HUES48 (cell line): ENCODE data around the gene NOM1.

ENCODE experiments used
- H3K27ac ChIP-seq: one replicate; pipeline ENCODE4 v1.7.0; 2013; ENCODE audit warnings: low read depth, low read length, inconsistent platforms
- H3K27me3 ChIP-seq: 2 replicates; pipeline ENCODE4 v1.6.1; 2013; ENCODE audit warnings: mild to moderate bottlenecking, low read length; ENCODE audit not compliant: control insufficient read depth, insufficient read depth
- H3K36me3 ChIP-seq: 2 replicates; pipeline ENCODE4 v1.6.1; 2013; ENCODE audit warnings: low read length; ENCODE audit not compliant: control insufficient read depth, insufficient read depth
- H3K4me1 ChIP-seq: 2 replicates; pipeline ENCODE4 v1.6.1; 2013; ENCODE audit warnings: mild to moderate bottlenecking, low read length; ENCODE audit not compliant: control insufficient read depth, insufficient read depth
- H3K4me3 ChIP-seq: 2 replicates; pipeline ENCODE4 v1.5.1; 2013; ENCODE audit warnings: mild to moderate bottlenecking, low read depth, low read length
- H3K9ac ChIP-seq: 2 replicates; pipeline ENCODE4 v1.6.1; 2013; ENCODE audit warnings: mild to moderate bottlenecking, low read depth, low read length, moderate library complexity
- H3K9me3 ChIP-seq: 2 replicates; pipeline ENCODE4 v1.6.1; 2013; ENCODE audit warnings: low read length; ENCODE audit not compliant: control insufficient read depth, insufficient read depth

NOM1 gene

DNA sequence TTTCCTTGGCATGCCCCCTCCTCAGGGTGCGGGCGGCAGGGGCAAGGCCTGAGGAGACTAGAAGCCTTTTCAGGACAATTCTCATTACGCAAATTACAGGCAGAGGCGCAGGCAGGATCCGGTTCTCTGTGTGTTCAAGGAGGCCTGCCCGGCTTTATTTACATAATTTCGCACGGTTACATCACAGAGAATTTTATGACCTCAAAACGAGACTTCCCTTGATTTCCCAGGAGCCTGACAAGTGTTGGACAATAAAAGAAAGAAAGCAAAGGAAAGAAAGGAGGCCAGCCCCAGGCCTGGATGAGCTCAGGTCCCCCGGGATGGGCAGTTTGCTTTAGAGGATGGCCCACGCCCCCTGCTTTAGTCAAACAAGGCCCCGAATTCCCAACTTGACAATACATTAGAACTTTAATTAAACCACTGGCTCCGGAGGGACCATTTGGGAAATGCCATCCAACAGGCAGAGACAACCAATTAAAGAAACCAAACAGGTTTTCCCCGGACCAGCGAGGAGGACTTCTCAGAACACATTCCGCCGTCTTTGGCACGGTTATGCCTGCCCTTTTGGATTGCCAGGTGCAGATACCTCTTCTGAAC lies 58.1 kb downstream of the NOM1 start:
- Histone ChIP-seq H3K4me1 (peaks cover 22% of the 10 kb centered on the region), H3K27me3 (peaks cover 98% of the 10 kb centered on the region), H3K36me3 (no peaks in the 10 kb centered on the region), H3K9me3 (no peaks in the 10 kb centered on the region), H3K4me3 (no peak overlapping the region), H3K27ac (no peak overlapping the region), H3K9ac (no peak overlapping the region)

- Histone ChIP-seq H3K27me3 (peaks cover 98% of the 10 kb centered on the region), H3K27ac (no peak overlapping the region), H3K9ac (no peak overlapping the region), H3K36me3 (no peaks in the 10 kb centered on the region), H3K4me3 (no peak overlapping the region), H3K9me3 (no peaks in the 10 kb centered on the region), H3K4me1 (peaks cover 22% of the 10 kb centered on the region)
These were observed 59.0 kb downstream of the NOM1 start for GRCh38 chr7:157008206-157009169.

- Histone ChIP-seq H3K27ac (no peak overlapping the region), H3K36me3 (no peaks in the 10 kb centered on the region), H3K4me3 (no peak overlapping the region), H3K9ac (no peak overlapping the region), H3K9me3 (no peaks in the 10 kb centered on the region), H3K27me3 (peaks cover 98% of the 10 kb centered on the region), H3K4me1 (peaks cover 28% of the 10 kb centered on the region)
These were observed 59.8 kb downstream of the NOM1 start for GRCh38 chr7:157009170-157009777.

- Histone ChIP-seq H3K4me3 (peak overlapping the region; percentile 64), H3K27me3 (peaks cover 98% of the 10 kb centered on the region), H3K4me1 (peaks cover 32% of the 10 kb centered on the region), H3K27ac (no peak overlapping the region), H3K9me3 (no peaks in the 10 kb centered on the region), H3K36me3 (no peaks in the 10 kb centered on the region), H3K9ac (no peak overlapping the region)
These were observed 60.5 kb downstream of the NOM1 start for GRCh38 chr7:157009778-157010587.

DNA sequence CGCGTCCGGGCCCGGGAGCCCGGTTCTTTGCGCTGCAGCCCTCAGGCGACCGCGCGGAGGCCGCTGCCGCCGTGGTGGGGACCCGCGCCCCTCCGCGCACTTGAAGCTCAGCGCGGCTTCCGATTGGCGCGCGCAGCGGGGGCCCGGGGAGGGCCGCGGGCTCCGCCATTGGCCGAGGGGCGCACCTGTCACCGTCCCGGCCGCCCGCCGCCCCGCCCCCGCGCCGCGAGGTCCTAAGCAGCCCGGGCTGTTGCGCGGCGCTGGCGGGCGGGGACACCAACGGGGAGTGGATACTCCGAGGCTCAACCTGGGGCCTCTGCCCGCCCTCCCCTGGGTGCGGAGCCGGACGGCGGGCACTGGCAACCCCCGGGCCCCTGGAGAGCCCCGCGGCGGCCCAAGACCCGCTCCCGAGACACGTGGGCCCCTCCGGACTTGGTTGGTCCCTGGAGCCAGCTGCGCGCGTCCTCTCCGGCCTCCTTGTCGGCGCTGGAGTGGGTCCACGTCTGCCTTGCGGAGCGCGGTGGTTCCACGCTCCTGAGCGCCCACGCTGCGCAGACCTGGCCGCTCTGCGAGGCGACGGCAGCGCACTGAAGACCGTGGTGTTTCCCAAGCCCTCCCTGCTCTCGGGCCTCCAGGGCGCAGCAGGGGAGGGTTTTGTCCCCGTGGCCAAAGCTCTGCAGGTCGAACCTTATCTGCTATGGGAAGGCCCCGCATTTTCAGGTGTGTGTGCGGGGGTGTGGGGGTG lies 61.2 kb downstream of the NOM1 start, which contains the start of gene MNX1:
Gene MNX1 (minus strand): TSS at position 76 of the 745 bp plus-strand sequence. CDS start 313 bp downstream, outside the sequence.
- no peaks in the 10 kb centered on the region for H3K36me3 ChIP-seq
- H3K9me3 ChIP-seq = no peaks in the 10 kb centered on the region
- H3K4me3 ChIP-seq = peak within 1 kb of the TSS; percentile 64
- peaks cover 98% of the 10 kb centered on the region for H3K27me3 ChIP-seq
- no peak within 1 kb of the TSS for H3K27ac ChIP-seq
- peaks cover 36% of the 10 kb centered on the region for H3K4me1 ChIP-seq
- H3K9ac ChIP-seq = no peak within 1 kb of the TSS

DNA sequence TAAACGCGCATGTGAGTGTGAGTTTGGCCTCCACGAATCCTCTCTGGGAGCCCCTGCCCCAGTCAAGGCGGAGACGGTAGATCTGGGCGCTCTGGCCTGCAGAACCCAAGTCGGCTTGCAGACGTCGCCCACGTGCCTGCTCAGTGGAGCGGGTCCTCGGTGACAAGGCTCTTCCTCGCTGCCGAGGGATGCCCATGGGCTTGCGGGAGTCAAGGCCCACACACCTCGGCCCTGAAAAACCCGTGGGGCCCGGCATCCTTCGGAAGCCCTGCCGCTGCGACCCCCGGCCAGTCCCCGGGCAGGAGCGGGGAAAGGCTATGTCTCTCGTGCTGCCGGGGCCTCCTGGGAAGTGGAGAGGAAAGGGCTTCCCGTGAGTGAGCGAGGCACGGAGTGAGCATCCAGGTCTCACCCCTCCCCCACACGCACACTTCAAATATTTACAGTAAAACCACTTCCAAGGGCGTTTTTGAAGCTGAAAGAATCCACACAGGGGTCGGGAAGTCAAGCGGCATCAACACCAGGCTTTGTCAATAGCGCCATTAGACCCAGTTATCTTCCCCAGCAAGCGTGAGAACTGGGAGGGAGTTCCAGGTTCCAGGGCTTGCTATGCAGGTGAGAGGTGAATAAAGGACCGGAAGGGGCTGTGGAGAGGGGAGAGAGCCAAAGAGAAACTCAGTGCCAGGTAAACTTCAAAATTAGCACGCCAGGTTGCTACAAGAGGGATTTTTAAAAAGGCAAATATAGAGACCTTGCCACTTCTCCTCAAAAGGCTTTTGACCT lies 62.0 kb downstream of the NOM1 start:
- Histone ChIP-seq H3K27ac (no peak overlapping the region), H3K36me3 (no peaks in the 10 kb centered on the region), H3K27me3 (peaks cover 98% of the 10 kb centered on the region), H3K9me3 (no peaks in the 10 kb centered on the region), H3K4me3 (peak overlapping the region; percentile 54), H3K4me1 (peaks cover 41% of the 10 kb centered on the region), H3K9ac (no peak overlapping the region)

DNA sequence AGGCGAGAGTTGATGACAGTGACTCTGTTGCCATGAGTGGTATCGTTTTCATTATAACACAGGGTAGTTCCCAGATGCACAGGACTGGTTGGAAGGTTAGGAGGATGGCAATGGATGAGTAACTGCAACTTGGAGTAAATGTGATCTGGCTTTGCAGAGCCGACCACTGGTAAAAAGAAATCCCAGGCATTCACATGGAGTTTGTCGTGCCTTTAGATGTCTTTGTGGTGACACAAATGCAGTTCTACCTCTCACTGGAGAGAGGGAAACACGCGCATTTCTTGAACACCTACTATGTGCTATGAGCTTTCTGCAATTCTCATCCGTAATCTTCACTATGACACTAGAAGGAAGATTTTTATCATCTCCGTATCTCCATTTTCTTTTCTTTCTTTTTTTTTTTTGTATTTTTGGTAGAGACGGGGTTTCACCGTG lies 62.6 kb downstream of the NOM1 start:
- no peaks in the 10 kb centered on the region for H3K9me3 ChIP-seq
- peaks cover 98% of the 10 kb centered on the region for H3K27me3 ChIP-seq
- no peak overlapping the region for H3K9ac ChIP-seq
- H3K4me1 ChIP-seq = peaks cover 47% of the 10 kb centered on the region
- no peak overlapping the region for H3K27ac ChIP-seq
- H3K4me3 ChIP-seq = no peak overlapping the region
- no peaks in the 10 kb centered on the region for H3K36me3 ChIP-seq

DNA sequence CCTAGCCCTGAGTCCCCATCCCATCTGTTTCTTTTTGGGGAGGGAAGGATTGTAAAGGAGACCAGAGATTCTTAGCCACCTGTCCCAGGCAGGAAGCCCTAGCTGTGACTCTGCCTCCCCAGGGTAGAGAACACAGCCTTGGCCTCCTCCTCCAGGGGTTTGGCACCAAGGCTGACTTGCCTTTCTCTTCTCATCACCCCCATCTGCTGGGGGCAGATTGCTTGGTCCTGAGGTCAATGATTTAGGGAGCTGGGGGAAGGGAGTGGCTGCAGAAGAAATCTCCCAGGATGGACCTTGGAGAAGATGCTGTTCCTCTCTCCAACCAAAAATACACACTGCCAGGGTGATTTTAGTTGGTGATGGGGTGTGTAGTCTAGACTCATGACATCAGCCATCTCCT lies 63.6 kb downstream of the NOM1 start:
- peaks cover 98% of the 10 kb centered on the region for H3K27me3 ChIP-seq
- H3K27ac ChIP-seq = no peak overlapping the region
- no peak overlapping the region for H3K9ac ChIP-seq
- H3K4me1 ChIP-seq = peaks cover 52% of the 10 kb centered on the region
- no peaks in the 10 kb centered on the region for H3K9me3 ChIP-seq
- H3K4me3 ChIP-seq = no peak overlapping the region
- H3K36me3 ChIP-seq = no peaks in the 10 kb centered on the region

- no peak overlapping the region for H3K9ac ChIP-seq
- H3K36me3 ChIP-seq = no peaks in the 10 kb centered on the region
- H3K4me1 ChIP-seq = peaks cover 52% of the 10 kb centered on the region
- no peaks in the 10 kb centered on the region for H3K9me3 ChIP-seq
- peak overlapping the region; percentile 37 for H3K27ac ChIP-seq
- peaks cover 98% of the 10 kb centered on the region for H3K27me3 ChIP-seq
- H3K4me3 ChIP-seq = no peak overlapping the region
These were observed 64.4 kb downstream of the NOM1 start for GRCh38 chr7:157013602-157014549.
